ENCODE data around the gene GABRA5. TPM values are rescaled to one million over a fixed set of nuclear protein-coding genes. Genes with fewer than 3 reads are reported as not detected.

The GABRA5 gene
- total and polyA plus RNA-seq, 12 donors: 0.17 TPM; not detected in 11

GRCh38 chr15:26841514-26841913 lies 25.3 kb upstream of the GABRA5 start:
- DNase-seq (no peak), ATAC-seq (no peak)
- peaks cover 0 to 16% (median 0%) of the 10 kb centered on the region in 11 donors for H3K9me3 ChIP-seq
- H3K4me1 ChIP-seq: no peaks in the 10 kb centered on the region
- TF ChIP-seq CTCF (IDR thresholded peaks at IDR 0.05): no peak
- WGBS, 2 donors: 53 to 61% methylated on average over 10 of the region's 10 CpGs
- no peak overlapping the region for H3K4me3 ChIP-seq
- H3K27ac ChIP-seq: no peak overlapping the region
- intact Hi-C loops (cut with DNase I): loop anchor here in 1 of 10 donors (5.0 kb wide), 1 partner anchor 49 kb away; no protein-coding TSS in a partner anchor
- H3K27me3 ChIP-seq: peaks cover 0 to 36% (median 10%) of the 10 kb centered on the region in 7 donors
- no peaks in the 10 kb centered on the region for H3K36me3 ChIP-seq

- no peak for TF ChIP-seq CTCF (IDR thresholded peaks at IDR 0.05)
Observed at GRCh38 chr15:26841941-26842340, 24.9 kb upstream of the GABRA5 start.

GRCh38 chr15:26842391-26842790 lies 24.5 kb upstream of the GABRA5 start:
- no peak overlapping the region for H3K4me3 ChIP-seq
- no peak for ATAC-seq
- no peak overlapping the region for H3K27ac ChIP-seq
- H3K9me3 ChIP-seq: peaks cover 0 to 7% (median 0%) of the 10 kb centered on the region in 11 donors
- H3K4me1 ChIP-seq: no peaks in the 10 kb centered on the region
- intact Hi-C loops (cut with DNase I): loop anchor here in 1 of 10 donors (5.0 kb wide), 1 partner anchor 50 kb away; no protein-coding TSS in a partner anchor
- DNase-seq: no peak
- 54 to 60% methylated on average over 10 to 11 of the region's 11 CpGs for WGBS, 2 donors
- TF ChIP-seq CTCF (IDR thresholded peaks at IDR 0.05): no peak
- H3K36me3 ChIP-seq: no peaks in the 10 kb centered on the region
- H3K27me3 ChIP-seq: peaks cover 0 to 36% (median 10%) of the 10 kb centered on the region in 7 donors

More at GRCh38 chr15:26841941-26842340, 24.9 kb upstream of the GABRA5 start:
- ATAC-seq: no peak
- no peak for DNase-seq
- Histone ChIP-seq H3K36me3 (no peaks in the 10 kb centered on the region), H3K9me3 (peaks cover 0 to 12% (median 0%) of the 10 kb centered on the region in 11 donors), H3K27ac (no peak overlapping the region), H3K4me1 (no peaks in the 10 kb centered on the region), H3K27me3 (peaks cover 0 to 36% (median 10%) of the 10 kb centered on the region in 7 donors), H3K4me3 (no peak overlapping the region)
- WGBS, 2 donors: 31 to 47% methylated on average over 12 of the region's 12 CpGs
- intact Hi-C loops (cut with DNase I): loop anchor here in 1 of 10 donors (5.0 kb wide), 1 partner anchor 50 kb away; no protein-coding TSS in a partner anchor

- H3K4me1 ChIP-seq: no peaks in the 10 kb centered on the region
- no peak overlapping the region for H3K27ac ChIP-seq
- TF ChIP-seq CTCF (IDR thresholded peaks at IDR 0.05): no peak
- H3K4me3 ChIP-seq: no peak overlapping the region
- no peak for ATAC-seq
- intact Hi-C loops (cut with DNase I): loop anchor here in 1 of 10 donors (5.0 kb wide), 1 partner anchor 53 kb away; no protein-coding TSS in a partner anchor
- peaks cover 0 to 12% (median 0%) of the 10 kb centered on the region in 11 donors for H3K9me3 ChIP-seq
- H3K27me3 ChIP-seq: peaks cover 0 to 19% (median 3%) of the 10 kb centered on the region in 7 donors
- H3K36me3 ChIP-seq: no peaks in the 10 kb centered on the region
- DNase-seq: no peak
Observed at GRCh38 chr15:26844901-26845300, 22.0 kb upstream of the GABRA5 start.
